HL-60/S4 treated with retinoic acid at 250 ng/mL for 4 days and 3 days (cell line): ENCODE results near the gene PDE8B.

Source experiments
- in situ Hi-C: fragments of 300-500 bp; cut with MboI; formaldehyde crosslinking; loops from 2 replicates; pipeline ENCODE4 v1.7.0; 2022; ENCODE audit warnings: low sequenced_read_pairs

The PDE8B gene

DNA sequence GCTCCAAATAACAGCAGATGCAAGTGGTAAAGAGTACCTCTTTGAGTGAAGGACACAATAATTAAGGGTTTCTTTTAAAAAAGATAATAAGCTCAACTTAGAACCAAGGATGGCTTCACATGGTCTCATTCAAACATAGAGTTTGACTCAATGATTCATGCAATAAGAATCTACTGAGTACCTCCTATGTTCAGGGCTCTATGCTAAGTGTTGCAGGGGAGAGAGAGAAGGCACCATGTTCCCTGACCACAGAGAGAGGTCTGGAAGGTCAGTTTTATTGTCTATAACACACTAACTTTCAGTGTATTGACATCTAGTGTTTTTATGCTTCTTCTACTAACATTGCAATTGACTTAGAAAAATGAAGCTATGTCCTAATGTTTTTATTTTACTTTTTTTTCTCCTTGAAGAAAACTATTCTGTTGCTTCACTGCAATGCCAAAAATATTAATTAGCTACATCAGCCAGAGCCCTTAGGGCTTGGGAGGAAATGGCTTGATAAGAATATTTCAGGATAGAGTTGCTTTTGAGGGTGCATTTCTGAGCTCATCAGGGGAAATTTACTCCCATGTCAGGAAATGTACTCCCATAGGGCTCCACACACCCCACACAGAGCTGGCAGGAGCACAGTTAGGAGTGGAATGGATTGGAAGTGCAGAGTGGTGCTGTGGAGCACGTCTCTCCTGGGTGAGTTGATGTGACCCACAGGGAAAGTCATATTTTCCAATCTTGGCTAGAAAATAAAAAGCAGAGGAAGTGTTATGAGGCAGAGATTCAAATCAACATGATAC is 106.6 kb downstream of the PDE8B start:
- in situ Hi-C loops = no loop called here

DNA sequence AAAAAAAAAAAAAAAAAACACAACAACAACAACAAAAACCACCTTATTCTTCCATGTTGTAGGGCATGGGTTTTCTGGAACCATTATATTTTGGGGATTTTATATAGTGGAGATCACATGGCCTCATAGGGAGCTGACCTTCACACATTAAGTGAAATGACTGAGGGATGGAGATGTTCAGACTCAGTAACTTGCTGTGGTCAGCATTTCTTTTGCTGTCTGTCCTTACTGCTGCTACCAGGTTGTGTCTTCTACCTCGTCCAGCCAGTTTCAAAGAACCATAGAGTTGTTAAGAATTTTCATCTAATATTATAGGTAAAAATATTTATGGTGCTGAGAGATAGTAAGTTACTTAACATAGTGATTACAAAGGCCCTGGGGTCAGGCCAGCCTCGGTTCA is 107.6 kb downstream of the PDE8B start:
- in situ Hi-C loops = no loop called here

DNA sequence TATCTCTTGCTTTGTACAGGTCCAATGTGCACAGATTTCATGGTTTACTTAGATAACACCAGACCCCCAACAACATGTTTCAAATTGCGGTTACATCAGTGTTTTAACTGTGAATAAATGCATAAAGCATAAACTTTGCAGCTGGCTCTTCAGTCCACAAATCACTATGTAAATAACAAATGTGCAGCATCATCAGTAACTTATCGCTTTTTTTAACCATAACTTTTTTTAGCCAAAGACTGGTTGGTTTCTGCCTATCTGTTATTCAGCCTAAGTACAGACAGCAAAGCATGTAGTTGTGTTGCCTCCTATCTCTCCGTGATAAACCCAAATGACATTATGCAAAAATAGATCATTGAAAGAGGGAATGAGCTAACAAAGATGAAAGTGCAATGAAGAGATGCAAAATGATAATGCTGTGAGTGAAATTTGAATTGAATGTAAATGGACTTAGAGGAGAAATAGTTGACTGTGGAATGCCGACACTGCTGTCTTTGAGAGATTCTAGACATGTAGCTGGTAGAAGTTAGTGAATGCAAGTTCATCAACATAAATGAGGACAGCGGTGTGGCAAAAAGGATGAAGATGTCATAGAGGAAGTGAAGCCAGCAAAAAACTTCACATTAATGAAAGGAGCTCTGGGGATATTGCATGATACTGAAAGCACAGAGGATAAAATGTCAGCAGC is 108.8 kb downstream of the PDE8B start:
- in situ Hi-C loops = no loop called here

DNA sequence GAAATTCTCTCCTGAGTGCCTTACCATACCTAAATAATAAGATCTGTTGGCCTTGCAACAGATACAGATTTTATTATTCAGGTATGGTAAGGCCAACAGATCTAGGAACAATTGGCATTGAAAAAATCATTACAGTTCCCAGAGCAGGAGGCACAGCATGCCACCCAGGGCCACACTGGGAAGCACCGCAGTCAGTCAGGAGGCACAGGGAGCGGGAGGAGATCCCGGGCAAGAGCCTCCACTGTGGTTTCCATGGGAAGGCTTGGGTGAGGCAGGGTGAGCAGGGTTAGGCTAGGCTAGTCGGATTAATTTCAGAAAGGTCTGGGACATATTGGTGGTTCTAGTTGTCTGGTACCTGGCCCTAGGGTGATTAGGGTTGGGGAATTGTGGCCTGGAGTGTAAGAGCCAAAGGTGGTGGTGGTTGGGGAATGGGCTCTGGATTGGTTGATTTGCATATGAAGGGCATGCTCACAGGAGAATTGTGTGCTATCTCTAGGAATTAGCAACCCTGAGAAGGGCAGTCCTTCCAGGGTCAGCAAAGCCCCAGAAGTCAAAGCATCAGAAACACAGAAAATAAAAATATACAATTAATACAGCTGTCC is 111.4 kb downstream of the PDE8B start:
- in situ Hi-C loops = no loop called here

DNA sequence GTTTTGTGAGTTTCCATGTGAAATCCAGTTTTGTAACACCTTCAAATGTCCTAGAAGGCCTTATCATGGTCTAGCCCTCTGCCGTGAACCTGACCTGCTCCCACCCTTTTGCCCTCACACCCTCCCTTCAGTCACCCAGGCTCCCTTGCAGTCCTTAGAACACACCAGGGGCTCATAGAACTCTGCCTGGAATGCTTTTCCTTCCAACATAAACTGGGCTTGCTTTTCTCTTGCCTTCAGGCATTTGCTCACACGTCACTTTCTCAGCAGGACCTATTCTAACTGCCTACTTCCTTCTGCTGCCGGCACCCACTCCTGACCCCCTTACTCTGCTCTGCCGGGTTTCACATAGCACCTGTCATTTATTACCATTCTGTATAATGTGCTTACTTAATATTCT is 111.9 kb downstream of the PDE8B start:
- in situ Hi-C loops = no loop called here

DNA sequence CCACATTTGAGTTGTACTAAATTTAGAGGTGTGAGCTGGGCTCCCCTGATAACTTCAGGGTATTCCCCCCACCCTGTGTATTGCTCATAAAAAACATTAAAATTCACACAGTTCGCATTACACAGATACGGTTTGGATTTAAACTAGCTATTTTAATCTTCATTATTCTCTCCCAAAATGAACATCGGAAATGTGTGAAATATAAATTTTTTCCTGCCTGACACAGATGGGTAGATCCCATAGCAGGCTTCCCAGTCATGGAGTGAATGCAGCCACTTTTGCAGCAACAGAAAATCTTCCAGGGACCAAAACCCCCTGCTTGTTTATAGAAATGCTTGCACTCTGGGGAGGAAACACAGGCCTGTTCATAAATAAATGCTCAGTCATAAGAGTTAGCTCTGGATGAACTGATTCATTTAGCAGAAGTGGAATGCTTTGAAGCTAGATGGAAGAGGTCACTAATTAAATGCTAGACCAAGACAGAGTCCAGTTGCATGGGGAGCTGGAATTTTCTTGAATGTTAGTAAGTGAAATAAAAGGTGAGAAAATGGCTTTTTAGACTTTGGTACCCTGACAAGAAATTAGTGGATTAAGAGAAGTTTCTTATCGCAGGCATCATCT is 115.6 kb downstream of the PDE8B start:
- in situ Hi-C loops = no loop called here

DNA sequence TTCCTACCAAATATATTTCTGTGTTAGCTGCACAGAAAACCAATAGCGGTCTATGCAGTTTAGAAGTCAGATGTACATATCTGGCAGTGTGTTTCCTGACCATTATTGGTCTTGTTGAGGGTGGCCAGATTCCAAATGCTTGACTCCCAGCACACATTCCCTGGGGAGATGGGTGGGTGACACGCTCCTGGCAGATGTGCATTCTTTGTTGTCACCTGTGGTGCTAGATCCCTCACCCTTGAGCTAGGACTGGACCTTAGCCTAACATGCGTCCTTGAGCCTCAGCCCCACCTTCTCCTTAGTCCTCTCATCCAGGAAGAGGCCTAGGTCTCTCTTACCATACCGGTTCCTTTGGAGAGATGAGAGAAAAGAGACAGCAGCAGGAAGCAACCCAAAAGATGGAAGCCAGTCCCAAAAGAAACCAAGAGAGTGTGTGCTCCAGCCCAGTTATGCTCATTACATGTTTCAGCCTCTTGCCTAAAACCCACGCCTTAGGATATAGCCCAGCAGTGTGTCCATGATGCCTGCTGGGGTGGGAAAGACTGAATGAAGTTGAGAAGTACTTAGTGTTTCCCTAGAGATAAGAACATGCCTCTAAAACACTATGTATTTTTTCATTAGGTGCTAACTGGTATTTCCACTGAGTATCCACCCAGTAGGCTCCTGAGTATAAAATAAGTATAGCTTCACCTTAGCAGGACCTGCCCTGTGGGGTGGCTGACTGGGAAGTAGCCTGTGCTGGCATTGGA is 116.7 kb downstream of the PDE8B start:
- in situ Hi-C loops = no loop called here

DNA sequence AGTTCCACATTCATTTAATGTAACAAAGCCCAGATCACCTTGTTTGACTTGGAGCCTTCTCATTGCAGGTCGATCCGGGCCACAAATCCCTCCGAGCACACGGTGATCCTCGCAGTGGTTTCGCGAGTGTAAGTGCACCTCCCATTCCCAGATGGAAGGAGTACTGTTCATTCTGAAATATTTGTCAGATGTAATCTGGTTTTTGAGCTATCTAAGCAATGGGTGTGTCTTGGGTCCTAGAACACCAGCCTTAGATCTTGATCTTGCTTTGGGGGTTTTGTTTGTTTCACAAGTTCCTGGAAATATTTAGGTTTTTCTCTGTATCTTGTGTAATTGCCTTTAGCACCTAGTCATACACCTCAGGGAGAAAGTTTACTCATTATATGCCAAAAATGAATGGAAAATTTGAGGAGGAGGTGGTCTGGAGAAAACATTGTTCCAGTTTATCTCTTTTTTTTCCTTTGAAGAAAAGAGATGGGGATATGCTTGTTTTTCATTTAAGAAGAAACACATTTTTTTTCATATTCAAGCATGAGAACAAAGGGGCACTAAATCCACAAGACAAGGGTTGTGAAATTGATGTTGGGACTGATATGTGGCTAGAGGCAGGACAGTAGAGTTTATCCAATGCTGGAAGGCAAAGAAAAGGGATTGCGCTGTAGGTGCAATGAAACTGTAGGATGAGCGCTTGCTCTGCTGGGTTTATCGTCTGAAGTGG is 118.6 kb downstream of the PDE8B start:
- in situ Hi-C loops = no loop called here

DNA sequence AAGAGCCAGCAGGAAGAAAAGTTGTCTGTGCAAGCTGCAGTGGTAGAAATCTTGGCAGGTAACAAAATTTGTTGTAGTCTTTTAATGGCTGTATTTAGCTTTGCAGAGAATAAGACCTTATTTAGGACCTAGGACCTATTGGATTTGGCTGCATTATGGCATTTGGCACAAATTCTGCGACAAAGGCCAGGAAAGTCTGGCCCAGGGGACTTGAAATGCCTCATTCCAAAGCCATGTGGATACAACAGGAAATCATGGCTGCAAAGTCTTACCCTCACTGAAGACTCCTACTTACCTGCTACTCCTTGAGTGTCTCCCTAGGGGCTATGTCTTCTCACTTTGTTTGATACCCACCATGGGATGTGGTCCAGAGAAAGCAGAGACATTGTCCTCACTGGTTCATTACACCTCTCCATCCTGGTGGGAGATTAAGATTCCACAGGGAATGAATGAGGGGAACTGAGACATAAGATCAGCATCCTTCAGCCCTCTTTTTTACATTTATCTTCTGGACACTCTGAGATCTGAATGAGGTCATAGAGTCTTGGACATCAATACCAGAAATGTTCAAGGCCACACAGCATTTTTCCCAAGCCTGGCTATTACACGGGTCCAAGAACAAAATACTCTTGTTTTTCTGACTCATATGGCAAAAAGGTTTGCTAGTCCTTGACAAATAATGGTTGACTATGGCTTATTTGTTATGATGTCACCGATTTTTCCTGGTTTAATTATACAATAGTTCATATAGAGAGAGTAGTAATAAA is 119.4 kb downstream of the PDE8B start:
- in situ Hi-C loops = no loop called here

DNA sequence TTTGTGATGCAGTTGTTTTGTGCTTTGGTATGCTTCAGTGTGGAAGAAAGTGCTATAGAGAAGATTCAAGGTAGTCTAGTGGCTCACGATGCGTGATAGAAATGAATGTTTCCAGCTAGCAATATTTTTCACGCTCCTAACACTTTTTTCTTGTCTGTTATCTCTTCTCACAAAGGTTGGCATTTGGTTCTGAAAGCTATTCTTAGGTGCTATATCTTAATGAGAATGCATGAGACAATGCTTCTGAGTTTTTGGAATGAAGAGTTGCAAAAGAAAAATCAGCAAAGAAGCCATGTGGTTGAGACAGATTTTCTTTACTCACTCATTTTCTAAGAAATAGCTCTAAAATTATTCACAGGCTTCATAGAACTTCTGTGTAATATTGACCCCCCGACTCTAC is 122.6 kb downstream of the PDE8B start:
- in situ Hi-C loops = no loop called here

DNA sequence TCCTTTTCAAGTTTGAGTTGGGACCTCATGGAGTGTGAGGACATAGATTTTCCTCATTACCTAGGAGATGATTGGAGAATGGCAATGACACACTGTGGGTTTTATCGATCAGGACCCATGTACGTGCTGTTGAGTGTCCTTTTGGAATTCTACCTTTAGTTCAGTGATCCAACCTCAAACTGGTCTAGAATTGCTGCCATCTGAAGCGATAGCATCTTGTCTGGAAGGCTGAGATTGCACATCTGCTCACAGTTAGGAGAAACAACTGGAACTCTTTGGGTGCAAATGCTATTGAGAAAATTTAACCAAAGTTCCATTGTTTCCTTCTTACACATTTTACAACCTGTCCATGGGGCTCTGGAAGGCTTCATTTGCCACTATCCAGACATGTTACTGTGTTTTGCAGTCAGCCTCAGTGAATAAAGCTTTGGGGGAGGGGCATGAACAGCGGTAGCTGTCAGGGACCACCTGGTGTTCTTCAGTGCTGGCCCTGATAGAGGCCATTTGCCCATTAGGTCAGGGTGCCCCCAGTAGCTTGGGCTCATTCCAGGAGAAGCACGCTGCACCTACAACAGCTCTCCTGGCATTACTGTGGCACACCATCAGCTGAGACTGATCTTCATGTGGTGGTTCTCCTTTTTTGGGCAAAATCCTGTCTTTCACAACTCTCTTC is 123.1 kb downstream of the PDE8B start:
- in situ Hi-C loops = no loop called here

DNA sequence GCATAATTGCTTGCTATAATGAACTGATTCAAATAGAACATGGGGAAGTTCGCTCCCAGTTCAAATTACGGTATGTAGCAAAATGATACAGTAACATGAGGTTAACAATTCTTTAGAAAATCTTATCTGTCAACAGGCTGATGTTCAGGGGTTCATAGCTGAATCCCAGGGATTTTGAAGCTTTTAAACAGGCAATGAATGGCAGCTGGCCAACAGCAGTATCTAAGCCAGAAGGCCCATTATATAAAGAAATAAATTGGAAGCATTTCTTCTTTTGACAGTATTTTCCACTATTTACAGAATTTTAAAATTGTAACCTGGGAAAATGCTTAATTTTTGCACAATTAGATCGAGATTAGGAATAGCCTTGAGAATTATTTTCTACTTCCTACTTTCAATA is 126.8 kb downstream of the PDE8B start:
- in situ Hi-C loops = no loop called here

DNA sequence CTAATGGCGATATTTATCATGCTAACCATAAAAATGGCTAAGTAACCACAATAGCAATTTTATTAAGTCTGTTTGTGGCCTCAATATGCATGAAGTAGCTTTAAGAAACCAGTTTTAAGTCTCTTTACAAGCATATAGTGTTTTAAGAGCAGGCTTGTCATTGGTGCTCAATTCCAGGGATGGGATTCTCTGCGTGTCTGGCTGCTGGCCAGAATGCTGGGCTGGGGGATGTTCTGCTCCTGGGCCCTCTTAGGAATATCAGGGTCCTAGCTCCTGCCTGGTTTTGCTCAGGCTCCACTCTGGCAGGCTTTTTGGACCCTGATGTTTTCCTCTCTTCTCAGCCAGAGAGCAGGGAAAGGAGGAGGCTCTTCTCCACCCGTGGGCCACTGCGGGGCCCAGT is 127.2 kb downstream of the PDE8B start:
- in situ Hi-C loops = no loop called here

DNA sequence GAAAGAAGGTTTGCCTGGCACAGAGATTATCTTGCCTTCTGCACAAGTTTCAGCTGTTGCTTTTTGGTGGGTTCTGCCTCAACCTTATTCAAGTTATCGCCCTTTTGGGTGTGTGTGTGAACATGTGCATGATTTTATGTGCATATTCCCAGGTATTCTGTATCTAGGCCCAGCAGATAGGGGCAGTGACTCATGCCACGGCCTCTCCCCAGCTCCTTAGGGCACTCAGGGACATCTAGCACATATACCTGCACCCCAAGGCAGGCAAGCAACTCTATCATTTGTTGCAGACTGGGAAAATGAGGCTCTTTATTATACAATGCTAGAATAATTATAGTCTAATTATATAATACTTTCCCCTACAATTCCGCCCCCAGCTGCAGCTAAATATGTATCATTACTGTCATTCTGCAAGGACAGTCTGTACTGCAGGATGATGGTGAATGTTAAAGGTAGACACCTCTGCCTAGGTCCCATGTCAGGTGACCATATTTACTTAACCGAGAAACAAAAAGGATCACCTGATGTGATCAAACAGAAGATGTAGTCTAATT is 128.9 kb downstream of the PDE8B start:
- in situ Hi-C loops = no loop called here

DNA sequence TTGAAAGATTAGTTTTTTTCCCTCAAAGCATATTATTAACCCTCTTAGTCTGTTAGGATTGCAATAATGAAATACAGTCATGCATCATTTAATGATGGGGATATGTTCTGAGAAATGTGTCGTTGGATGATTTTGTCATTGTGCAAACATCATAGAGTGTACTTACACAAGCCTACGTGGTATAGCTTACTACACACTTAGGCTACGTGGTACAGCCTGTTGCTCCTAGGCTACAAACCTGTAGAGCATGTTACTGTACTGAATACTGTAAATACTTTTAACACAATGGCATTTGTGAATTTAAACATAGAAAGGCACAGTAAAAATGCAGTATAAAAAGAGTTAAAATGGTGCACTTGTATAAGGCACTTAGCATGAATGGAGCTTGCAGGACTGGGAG is 132.7 kb downstream of the PDE8B start:
- in situ Hi-C loops = no loop called here

DNA sequence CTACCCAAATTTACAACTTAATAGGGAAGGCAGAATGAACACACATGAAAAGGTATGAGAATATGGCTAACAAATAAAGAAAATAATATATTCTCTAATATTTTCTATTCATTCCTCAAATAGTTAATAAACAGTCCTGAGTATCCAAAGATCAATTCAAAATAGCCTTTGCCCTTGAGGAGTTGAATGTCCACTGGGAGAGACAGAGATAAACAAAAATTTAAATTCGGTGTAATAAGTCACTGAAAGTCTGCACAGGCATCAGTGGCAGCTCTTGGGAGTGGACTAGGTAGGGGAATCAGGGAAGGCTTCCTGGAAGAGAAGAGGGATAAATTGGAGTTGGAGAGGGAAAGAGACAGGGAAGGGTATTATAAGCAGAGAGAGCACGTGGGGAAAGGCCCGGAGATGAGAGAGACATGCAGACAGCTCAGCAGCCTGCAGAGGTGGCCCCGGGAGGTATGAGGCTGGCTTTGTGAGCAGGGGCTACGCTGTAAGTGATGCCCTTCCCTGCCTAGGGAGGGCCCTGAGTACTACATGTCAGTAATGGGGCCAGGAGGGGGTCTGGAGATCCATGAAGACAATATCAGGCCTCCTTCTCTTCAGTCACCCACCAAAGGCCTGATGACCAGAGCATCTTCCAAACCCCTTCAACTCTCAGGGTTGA is 137.1 kb downstream of the PDE8B start:
- in situ Hi-C loops = no loop called here

DNA sequence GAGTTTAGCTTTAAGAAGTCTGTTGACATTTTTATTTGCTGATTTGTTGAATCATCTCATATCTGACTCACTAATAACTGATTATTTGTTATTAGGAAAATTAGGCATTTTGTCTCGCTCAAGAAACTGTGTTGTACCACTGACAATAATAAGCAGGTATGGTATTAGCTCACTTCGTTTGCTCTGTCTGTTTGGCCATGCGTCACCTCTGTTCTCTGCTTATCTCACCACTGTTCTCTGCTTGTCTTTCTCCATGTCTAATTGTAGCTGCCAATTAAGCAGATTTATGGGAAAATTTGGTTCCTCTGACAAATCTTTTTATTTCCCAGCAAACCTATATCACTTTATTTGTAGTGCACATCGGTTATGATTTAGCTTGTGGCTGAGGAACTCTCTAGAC is 142.8 kb downstream of the PDE8B start:
- in situ Hi-C loops = no loop called here

DNA sequence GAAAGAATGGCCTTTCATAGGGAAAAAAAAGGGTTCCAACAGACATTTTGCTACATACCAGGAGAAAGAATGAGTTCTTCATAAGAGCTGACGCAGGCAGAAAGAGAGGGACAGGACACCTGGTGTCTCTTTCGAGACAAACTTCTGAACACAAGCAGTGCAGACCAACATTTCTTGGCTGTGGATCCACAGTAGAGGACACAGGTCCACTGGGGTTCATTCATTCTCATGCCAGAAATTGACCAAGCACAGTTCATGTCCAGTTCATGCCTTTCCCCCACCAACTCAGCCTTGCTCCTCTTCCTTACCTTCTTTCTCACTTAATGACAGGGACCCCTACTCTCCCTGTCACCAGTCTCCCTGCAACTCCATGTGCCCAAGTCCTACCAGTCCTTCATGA is 144.0 kb downstream of the PDE8B start:
- in situ Hi-C loops = no loop called here
